ENCODE measurements around the gene CILP2. TPM values are rescaled to one million over a fixed set of nuclear protein-coding genes. Genes with fewer than 3 reads are reported as not detected.

The CILP2 gene
- total and polyA plus RNA-seq, 2 donors (not counting 1 experiment from before 2014, with no cell fraction given): 0.10 to 0.66 TPM

- Histone ChIP-seq H3K79me2 (ENCODE audit: control insufficient read depth, insufficient read depth, low read length) (no peaks in the 10 kb centered on the region), H3K4me3 (replicated peaks in 1 of 4; ENCODE audit: control extremely low read depth in 1 of 4, insufficient read depth in 1 of 4, low read depth in 3 of 4, low read length in 4 of 4) (no peak overlapping the region), H3K27me3 (ENCODE audit: control insufficient read depth, insufficient read depth, low read length) (no peaks in the 10 kb centered on the region), H2AFZ (ENCODE audit: low read length) (no peak overlapping the region), H3K4me2 (ENCODE audit: extremely low read depth, insufficient read depth, low read length) (no peak overlapping the region), H4K20me1 (ENCODE audit: control insufficient read depth, extremely low read depth, insufficient read depth, low read length) (no peaks in the 10 kb centered on the region), H3K9me3 (ENCODE audit: control insufficient read depth, insufficient read depth, low read depth, low read length) (no peaks in the 10 kb centered on the region), H3K4me1 (ENCODE audit: control insufficient read depth, extremely low read depth, insufficient read depth, low read length) (no peaks in the 10 kb centered on the region), H3K36me3 (ENCODE audit: control insufficient read depth, insufficient read depth, low read length) (no peaks in the 10 kb centered on the region), H3K9ac (ENCODE audit: insufficient read depth, low read length) (no peak overlapping the region), H3K27ac (ENCODE audit: insufficient read depth, low read length) (no peak overlapping the region)
- no peak for TF ChIP-seq CTCF (conservative IDR thresholded peaks at IDR 0.05 in 1 of 2, IDR thresholded peaks at IDR 0.05 in 1 of 2; ENCODE audit: low read depth in 1 of 2, low read length in 2 of 2)
- no peak for TF ChIP-seq EZH2 (IDR thresholded peaks at IDR 0.05; ENCODE audit: low read length, missing control alignments)
- no peak for DNase-seq (ENCODE audit: low read depth in 2 of 2)
These were observed 21.9 kb downstream of the CILP2 start for GRCh38 chr19:19559931-19560330.

- Histone ChIP-seq H3K4me1 (ENCODE audit: control insufficient read depth, extremely low read depth, insufficient read depth, low read length) (no peaks in the 10 kb centered on the region), H3K27me3 (ENCODE audit: control insufficient read depth, insufficient read depth, low read length) (no peaks in the 10 kb centered on the region), H3K4me2 (ENCODE audit: extremely low read depth, insufficient read depth, low read length) (no peak overlapping the region), H3K4me3 (replicated peaks in 1 of 4; ENCODE audit: control extremely low read depth in 1 of 4, insufficient read depth in 1 of 4, low read depth in 3 of 4, low read length in 4 of 4) (no peak overlapping the region), H3K79me2 (ENCODE audit: control insufficient read depth, insufficient read depth, low read length) (no peaks in the 10 kb centered on the region), H2AFZ (ENCODE audit: low read length) (no peak overlapping the region), H3K9ac (ENCODE audit: insufficient read depth, low read length) (no peak overlapping the region), H3K27ac (ENCODE audit: insufficient read depth, low read length) (no peak overlapping the region), H4K20me1 (ENCODE audit: control insufficient read depth, extremely low read depth, insufficient read depth, low read length) (no peaks in the 10 kb centered on the region), H3K36me3 (ENCODE audit: control insufficient read depth, insufficient read depth, low read length) (no peaks in the 10 kb centered on the region), H3K9me3 (ENCODE audit: control insufficient read depth, insufficient read depth, low read depth, low read length) (no peaks in the 10 kb centered on the region)
- no peak for DNase-seq (ENCODE audit: low read depth in 2 of 2)
- no peak for TF ChIP-seq CTCF (conservative IDR thresholded peaks at IDR 0.05 in 1 of 2, IDR thresholded peaks at IDR 0.05 in 1 of 2; ENCODE audit: low read depth in 1 of 2, low read length in 2 of 2)
- TF ChIP-seq EZH2 (IDR thresholded peaks at IDR 0.05; ENCODE audit: low read length, missing control alignments): no peak
These were observed 24.0 kb downstream of the CILP2 start for GRCh38 chr19:19561946-19562664.

- Histone ChIP-seq H3K27ac (ENCODE audit: insufficient read depth, low read length) (no peak overlapping the region), H2AFZ (ENCODE audit: low read length) (no peak overlapping the region), H3K9me3 (ENCODE audit: control insufficient read depth, insufficient read depth, low read depth, low read length) (no peaks in the 10 kb centered on the region), H3K4me3 (replicated peaks in 1 of 4; ENCODE audit: control extremely low read depth in 1 of 4, insufficient read depth in 1 of 4, low read depth in 3 of 4, low read length in 4 of 4) (no peak overlapping the region), H3K79me2 (ENCODE audit: control insufficient read depth, insufficient read depth, low read length) (no peaks in the 10 kb centered on the region), H3K27me3 (ENCODE audit: control insufficient read depth, insufficient read depth, low read length) (no peaks in the 10 kb centered on the region), H3K4me1 (ENCODE audit: control insufficient read depth, extremely low read depth, insufficient read depth, low read length) (no peaks in the 10 kb centered on the region), H3K36me3 (ENCODE audit: control insufficient read depth, insufficient read depth, low read length) (no peaks in the 10 kb centered on the region), H3K9ac (ENCODE audit: insufficient read depth, low read length) (no peak overlapping the region), H4K20me1 (ENCODE audit: control insufficient read depth, extremely low read depth, insufficient read depth, low read length) (no peaks in the 10 kb centered on the region), H3K4me2 (ENCODE audit: extremely low read depth, insufficient read depth, low read length) (no peak overlapping the region)
- no peak for DNase-seq (ENCODE audit: low read depth in 2 of 2)
- no peak for TF ChIP-seq EZH2 (IDR thresholded peaks at IDR 0.05; ENCODE audit: low read length, missing control alignments)
- TF ChIP-seq CTCF (conservative IDR thresholded peaks at IDR 0.05 in 1 of 2, IDR thresholded peaks at IDR 0.05 in 1 of 2; ENCODE audit: low read depth in 1 of 2, low read length in 2 of 2): no peak
These were observed 24.7 kb downstream of the CILP2 start for GRCh38 chr19:19562665-19563347.

All from fibroblast of lung (primary cell).